ENCODE data around the gene ZNF92. TPM values are rescaled to one million over a fixed set of nuclear protein-coding genes. Genes with fewer than 3 reads are reported as not detected.
"Not testable (repeated sequence)": the region's sequence is repeated elsewhere in the genome, so short reads cannot be mapped to it uniquely, and the experiment has no call there.

ZNF92 gene
- 8.6 TPM for polyA plus RNA-seq (ENCODE audit: insufficient read length)

DNA sequence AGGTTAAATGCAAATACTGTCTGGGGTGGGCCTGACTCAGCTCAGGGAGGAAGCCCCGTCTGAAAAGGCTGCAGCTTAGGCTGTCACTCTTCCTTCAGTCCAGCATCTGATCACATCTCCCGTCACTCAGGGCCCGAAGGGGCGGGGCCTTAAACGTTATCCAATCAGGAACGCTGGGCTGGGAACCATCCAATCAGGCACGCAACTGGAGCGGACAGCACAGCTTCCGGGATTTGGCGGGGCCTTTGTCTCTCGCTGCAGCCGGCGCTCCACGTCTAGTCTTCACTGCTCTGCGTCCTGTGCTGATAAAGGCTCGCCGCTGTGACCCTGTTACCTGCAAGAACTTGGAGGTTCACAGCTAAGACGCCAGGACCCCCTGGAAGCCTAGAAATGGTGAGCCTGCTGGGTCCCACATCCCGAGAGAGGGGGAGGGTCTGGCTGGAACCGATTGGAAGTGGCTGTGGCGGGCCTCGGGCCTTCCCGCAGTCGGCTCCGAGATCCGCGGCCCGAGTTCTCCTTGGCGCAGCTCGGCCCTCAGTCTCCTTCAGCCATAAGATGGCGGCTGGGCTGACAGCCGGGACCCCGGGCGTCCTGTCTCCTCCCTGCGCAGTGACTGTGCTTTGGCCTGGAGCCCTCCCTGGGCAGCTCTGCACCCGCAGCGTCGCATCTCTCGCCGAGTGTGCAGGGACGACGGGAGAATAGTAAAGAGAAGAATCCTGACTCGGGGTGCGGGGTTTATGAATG, at the start of gene ZNF92:
ZNF92 (plus strand) TSS at position 248 of the 744 bp plus-strand sequence; CDS start at position 391, 143 bp downstream.
- peak; percentile 95 for DNase-seq (ENCODE audit: low read depth)

DNA sequence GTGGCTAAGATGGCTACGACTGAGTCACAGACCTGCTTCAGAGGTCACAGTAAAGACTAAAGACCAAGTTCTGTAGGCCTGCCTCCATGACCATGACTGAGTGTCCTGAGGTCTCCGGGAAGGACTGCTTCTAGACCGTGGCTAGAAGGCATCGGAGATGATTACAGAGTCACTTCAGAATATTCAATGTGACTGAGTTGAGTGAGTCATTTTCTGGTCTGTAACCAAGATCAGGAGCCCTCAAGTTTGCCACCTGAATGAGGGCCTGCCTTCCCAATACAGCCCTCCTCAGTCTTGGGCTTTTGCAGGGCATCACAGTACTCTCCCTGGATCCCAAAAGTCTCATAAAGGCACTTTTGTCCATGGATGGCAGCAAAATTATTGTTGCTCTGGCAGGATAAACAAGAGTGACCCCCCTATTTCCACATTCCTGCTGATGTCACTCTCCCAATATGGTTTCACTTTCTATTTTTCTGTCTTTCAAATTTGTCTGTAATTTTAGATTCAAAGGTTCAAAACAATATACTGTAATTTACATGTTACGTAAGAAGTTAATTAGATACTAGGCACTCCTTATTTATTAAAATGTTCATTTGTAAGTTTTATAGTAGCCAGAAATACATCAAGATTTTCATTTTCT, 47.7 kb upstream of the ZNF92 start:
- DNase-seq (ENCODE audit: low read depth): no peak

DNA sequence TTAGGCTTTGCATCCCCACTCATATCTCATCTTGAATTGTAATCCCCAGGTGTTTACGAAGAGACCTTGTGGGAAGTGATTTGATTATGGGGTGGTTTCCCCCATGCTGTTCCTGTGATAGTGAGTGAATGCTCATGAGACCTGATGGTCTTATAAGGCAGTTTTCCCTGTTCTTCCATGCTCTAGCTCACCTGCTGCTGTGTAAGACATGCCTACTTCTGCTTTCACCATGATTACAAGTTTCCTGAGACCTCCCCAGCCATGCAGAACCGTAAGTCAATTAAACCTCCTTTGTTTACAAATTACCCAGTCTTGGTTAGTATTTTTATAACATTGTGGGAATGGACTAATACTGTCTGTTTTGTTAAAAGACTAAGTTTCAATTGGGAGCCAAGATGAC, 35.3 kb upstream of the ZNF92 start:
- no peak for DNase-seq (ENCODE audit: low read depth)

DNA sequence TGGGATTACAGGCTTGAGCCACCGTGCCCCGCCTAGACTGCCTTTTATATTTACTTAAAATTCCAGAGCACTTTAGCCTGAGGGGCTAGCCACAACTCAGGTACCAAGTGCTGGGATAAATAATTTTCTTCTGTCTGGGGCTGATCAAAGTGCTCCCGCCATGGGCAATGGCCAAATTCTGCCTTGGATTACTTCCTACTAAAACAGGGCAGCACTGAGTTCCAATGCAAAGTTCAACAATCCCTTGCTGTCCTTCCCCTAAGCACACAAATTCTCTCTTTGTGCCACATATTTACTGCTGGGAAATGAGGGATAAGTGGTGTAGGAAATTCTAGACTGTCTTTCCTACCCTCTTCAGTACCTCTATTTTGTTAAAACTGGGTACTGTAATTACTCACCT, 34.4 kb upstream of the ZNF92 start:
- no peak for DNase-seq (ENCODE audit: low read depth)

DNA sequence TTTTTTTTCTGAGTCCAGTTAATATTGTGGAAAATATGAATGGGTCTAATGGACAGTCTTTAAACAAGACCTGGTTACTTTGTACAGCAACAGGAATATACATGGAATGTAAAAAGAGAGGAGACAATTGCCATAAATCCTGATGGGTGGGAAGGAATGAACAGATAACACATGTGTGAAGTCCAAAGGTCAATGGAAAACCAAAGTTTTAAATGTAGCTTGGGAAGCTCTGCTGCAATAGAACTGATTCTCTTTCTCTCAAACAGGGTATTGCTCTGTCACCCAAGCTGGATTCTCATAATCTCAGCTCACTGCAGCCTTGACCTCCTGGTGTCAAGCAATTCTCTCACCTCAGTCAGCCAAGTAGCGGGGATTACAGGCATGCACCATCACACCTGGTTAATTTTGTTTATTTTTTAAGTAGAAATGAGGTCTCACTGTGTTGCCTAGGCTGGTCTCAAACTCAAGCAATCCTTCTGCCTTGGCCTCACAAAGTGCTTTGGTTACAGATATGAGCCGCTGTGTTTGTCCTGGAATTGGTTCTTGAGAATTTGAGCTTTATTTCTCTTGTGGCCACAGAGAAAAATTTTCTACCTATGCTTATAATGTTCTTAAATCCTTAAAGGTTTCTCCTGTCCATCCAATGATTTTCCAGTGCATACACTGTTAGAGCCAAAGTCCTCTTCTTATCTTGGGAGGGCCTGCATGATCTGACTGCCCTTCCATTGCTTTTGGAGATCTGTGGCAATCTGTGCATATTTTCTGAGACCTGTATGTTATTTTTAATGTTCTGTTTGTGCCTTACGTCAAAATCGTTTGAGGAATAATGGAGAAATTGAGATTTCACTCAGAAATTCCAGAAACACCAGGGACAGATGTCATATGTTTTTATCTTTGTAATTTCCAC, 30.7 kb upstream of the ZNF92 start:
- DNase-seq (ENCODE audit: low read depth): no peak

DNA sequence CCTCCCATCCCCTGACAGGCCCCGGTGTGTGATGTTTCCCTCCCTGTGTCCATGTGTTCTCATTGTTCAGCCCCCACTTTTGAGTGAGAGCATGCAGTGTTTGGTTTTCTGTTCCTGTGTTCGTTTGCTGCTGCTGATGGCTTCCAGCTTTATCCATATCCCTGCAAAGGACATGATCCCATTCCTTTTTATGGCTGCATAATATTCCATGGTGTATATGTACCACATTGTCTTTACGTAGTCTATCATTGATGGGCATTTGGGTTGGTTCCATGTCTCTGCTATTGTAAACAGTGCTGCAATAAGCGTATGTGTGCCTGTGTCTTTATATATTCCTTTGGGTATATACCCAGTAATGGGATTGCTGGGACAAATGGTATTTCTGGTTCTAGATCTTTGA, 29.1 kb upstream of the ZNF92 start:
- not testable (repeated sequence) for DNase-seq (ENCODE audit: low read depth)

DNA sequence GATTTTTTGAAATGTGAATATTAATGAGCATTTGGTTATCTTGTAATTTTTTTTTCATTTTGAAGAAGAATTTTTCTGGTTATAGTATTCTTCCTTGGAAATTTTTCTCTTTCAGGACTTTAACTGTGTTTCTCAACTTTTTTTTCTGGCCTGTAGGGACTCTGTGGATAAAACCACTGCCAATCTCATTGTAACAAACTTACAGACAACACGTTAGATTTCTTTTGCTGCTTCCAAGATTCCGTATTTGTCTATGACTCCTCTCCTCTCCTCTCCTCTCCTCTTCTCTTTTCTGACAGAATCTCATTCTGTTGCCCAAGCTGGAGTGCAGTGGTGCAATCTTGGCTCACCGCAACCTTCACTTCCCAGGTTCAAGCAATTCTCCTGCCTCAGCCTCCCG, 19.4 kb upstream of the ZNF92 start:
- no peak for DNase-seq (ENCODE audit: low read depth)

DNA sequence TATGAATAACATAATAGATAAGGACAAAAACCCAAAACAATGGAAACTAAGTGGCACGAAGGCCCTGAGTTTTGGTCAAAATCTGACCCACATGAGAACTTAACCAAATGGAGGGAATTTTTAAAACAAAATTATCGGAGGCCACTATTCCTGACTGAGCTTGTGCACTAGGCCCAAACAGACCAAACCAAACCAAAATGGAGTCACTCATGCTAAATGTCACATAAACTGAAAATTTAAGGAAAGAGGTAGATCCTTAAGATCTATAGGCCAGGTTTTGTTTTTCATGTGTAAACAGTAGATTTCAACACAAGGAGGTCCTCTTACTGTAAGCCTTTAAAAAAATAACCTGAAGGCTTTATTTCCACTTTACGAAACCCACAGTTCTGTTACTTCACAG, 3.8 kb upstream of the ZNF92 start:
- no peak for DNase-seq (ENCODE audit: low read depth)

DNA sequence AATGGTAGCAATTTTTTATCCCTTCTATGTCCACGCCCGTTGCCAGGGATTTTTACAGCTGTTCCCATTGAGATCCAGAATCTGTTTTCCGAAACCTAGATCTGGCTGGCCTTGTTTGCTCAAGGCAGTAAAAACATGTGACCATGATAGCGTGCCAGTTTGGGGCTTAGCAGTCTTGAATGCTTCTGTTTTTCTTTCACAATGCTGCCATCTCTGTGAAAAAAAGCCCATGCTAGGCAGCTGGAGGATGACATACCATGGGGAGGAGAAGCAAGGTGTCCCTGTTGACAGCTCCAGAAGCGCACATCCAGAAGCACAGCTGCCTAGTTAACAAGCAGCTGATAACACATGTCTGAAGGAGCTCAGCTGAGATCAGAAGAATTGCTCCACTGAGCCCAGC, 2.2 kb upstream of the ZNF92 start:
- no peak for DNase-seq (ENCODE audit: low read depth)

DNA sequence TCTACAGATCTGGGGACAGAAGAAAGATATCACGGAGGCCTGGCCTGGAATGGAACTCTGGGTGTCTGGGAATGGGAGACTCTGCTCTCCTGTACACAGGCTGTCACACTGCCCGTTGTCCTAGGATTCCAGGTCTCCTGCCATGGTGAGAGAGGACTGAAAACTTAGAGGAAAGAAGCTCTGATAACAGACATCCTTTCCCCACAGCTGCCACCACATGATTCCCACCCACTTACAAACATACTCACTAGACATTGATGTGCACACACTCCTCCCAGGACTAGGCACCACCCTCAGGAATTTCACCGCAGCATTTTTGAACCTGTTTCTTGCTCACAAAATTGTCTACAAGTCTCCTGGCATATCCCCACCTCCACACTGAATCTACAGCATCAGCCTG, 5.7 kb downstream of the ZNF92 start:
- no peak for DNase-seq (ENCODE audit: low read depth)

DNA sequence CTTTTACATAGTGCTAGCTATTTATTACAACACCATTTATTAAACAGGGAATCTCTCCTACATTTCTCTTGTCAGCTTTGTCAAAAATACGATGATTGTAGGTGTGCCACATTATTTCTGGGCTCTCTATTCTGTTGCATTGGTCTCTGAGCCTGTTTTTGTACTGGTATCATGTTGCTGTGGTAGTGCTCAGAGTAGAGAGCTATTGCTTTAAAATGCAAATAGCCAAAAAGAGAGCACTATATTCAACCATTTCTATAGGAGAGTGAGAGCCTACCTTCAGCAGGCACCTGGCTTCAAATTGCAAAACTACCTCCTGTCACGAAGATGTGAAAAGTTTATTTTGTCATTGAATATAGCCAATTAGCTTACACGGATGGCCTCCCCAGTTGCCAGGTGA, 8.1 kb downstream of the ZNF92 start:
- no peak for DNase-seq (ENCODE audit: low read depth)

DNA sequence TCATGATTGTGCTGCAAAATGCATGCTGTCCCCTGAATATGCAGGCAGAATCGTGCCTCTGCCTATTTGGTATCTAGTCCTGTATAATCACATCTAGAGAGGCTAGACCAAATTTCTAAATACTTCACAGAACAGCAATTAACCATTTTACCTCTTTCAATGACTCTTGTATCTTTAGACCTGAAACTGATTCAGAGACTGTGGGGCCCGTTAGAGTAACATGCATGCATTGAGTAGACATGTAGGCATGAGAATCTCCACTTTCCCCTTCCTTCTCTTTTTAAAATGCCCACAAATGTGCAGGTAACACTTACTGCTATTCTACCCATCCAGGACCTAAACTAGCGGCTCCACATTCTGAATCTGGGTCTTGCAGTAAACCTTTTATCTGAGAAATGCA, 8.8 kb downstream of the ZNF92 start:
- no peak for DNase-seq (ENCODE audit: low read depth)

DNA sequence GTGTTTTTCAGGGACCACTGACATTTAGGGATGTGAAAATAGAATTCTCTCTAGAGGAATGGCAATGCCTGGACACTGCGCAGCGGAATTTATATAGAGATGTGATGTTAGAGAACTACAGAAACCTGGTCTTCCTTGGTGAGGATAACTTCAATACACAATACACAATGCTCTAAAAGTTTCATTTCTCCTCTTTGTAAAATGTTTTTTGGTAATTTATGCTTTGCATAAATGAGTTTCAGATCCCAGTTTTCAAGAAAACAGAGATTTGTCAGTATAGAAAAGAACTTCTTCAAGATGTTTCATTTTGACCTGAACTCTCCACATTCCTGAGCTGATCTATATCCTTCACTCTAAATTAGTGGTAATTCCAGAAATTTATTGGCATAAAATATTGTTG, 14.2 kb downstream of the ZNF92 start:
- no peak for DNase-seq (ENCODE audit: low read depth)

DNA sequence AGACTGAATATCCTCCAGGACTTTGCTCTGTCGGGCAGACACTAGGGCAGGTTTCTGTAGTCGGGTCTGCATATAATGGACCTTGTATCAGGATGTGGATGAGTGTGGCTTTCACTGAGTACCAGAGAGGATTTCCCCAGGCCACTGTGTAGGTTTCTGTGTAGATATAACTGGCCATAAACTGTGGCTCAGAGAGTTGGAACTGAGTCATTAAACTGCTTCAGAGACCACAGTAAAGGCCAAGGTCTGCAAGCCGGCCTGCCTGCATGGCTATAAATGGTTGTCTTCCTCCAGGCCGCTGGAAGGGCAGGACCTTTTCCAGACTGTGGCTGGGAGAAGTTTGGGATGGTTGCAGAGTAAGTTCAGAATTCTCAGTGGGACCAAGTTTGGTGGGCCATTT, 16.9 kb downstream of the ZNF92 start:
- no peak for DNase-seq (ENCODE audit: low read depth)

DNA sequence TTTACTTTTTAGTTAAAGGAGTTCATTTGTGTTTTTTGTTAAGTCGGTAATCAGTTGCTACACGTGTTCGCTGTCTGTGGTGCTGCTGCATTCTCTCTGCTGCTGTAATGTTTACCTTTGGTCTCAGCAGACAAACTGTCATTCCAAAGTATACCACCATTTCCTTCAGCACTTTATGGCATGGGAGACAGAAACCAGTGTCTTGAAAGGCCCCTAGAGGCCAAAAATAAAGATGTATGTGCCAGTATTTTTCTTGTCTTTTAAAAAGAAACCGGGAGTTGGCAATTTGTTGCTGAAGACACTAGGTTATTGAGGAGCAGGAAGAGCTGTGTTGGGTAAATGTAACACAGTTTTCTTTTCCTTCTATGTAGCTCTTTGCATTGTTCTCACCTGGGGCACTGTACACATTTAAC, 24.1 kb downstream of the ZNF92 start:
- DNase-seq (ENCODE audit: low read depth): no peak

DNA sequence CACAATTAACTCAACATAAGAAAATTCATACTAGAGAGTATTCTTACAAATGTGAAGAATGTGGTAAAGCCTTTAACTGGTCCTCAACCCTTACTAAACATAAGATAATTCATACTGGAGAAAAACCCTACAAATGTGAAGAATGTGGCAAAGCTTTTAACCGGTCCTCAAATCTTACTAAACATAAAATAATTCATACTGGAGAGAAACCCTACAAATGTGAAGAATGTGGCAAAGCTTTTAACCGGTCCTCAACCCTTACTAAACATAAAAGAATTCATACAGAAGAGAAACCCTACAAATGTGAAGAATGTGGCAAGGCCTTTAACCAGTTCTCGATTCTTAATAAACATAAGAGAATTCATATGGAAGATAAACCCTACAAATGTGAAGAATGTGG, 25.0 kb downstream of the ZNF92 start:
- not testable (repeated sequence) for DNase-seq (ENCODE audit: low read depth)

DNA sequence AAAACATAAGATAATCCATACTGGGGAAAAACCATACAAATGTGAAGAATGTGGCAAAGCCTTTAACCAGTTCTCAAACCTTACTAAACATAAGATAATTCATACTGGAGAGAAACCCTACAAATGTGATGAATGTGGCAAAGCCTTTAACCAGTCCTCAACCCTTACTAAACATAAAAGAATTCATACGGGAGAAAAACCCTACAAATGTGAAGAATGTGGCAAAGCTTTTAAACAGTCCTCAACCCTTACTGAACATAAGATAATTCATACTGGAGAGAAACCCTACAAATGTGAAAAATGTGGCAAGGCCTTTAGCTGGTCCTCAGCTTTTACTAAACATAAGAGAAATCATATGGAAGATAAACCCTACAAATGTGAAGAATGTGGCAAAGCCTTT, 25.4 kb downstream of the ZNF92 start:
- not testable (repeated sequence) for DNase-seq (ENCODE audit: low read depth)

DNA sequence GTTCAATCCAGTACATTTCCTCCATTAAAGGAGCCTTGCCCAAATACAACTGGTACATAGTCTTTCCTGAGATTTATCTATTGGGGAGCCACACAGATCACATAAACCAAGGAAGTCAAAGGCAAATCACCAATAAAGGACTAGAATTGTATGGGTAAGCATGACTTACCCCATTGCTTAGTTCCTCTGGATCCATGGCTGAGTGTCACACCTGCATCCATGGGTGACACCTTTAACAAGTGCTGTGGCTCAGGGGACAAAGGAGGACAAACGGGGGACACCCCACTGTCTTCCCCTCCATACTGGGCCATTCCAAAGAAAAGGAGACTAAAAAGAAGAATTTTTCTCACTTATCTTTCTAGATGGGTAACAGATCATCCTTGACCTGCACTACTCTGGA, 30.4 kb downstream of the ZNF92 start:
- DNase-seq (ENCODE audit: low read depth): no peak

DNA sequence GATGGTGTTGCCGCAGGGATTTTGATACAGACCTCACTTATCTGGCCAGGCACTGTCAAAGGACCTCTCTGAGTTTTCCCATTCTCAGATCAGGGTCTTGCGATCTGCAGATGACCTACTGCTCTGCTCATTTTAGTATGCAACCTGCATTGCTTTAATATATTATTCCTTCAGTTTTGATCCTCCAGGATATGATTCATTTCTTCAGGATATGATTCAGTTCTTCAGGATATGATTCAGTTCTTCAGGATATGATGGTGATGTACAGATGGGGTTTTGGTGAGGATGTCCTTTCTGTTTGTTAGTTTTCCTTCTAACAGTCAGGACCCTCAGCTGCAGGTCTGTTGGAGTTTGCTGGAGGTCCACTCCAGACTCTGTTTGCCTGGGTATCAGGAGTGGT, 33.1 kb downstream of the ZNF92 start:
- DNase-seq (ENCODE audit: low read depth): not testable (repeated sequence)

DNA sequence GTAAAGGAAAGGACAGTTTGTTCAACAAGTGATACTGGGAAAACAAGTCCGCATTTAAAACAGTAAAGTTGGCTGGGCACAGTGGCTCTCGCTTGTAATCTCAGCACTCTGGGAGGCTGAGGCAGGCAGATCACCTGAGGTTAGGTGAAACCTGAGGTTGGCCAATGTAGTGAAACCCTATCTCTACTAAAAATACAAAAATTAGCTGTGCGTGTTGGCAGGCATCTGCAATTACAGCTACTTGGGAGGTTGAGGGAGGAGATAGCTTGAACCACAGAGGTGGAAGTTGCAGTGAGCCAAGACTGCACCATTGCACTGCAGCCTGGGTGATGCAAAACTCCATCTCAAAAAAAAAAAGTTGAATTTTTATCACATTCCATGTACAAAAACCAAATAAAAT, 35.7 kb downstream of the ZNF92 start:
- DNase-seq (ENCODE audit: low read depth): no peak

DNA sequence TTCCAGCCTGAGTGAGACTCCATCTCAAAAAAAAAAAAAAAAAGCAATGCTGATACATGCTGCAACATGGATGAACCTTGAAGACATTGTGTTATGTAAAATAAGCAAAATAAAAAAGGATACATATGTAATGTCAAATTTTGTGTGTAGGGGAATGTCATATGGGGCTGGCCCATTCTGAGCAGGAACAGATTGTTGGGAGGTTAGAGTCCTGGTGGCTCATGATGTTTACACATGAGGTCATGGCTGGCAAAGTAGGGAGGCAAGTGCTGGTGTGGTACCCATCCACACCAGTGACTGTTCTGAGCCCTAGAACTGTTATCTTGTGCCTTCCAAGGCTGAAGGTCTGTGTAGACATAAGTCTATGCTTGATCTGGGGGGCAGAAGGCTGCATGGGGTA, 37.6 kb downstream of the ZNF92 start:
- DNase-seq (ENCODE audit: low read depth): no peak

DNA sequence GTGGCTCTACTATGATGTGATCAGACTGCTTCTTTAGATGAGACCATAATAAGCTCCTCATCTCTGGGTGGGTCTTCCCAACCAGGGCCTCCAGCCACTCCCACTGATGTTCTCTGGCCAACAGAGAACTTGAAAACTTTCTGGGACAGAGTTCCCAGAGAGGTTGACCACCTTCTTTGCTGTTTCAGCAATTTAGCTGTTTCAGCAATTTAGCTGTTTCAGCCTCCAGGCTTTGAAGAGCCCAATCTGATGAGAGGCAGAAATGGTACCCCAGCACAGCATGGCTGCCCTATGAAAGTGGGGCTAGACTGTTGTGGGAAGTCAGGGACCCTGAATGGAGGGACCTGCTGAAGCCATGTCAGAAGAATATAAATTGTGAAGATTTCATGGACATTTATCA, 49.0 kb downstream of the ZNF92 start:
- no peak for DNase-seq (ENCODE audit: low read depth)

DNA sequence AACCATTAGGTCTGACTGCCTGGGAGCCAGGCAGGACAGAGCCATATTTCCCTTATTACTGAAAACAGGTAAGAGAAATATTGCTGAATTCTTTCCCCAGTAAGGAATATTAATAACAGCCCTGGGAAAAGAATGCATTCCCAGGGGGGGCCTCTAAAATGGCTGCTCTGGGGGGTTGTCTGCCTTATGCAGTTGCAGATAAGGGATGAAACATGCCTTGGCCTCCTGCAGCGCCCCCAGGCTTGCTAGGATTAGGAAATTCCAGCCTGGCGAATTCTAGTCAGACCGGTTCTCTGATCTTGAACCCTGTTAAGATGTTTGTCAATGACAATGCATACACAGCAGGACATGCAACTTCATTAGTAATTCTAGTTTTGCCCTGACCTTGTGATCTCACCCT, 49.6 kb downstream of the ZNF92 start:
- not testable (repeated sequence) for DNase-seq (ENCODE audit: low read depth)
